NCI-H2196 treated with DMSO at 0.1 percent for 48 hours (cell line): ENCODE measurements around the gene GSTA2.
"Not testable (repeated sequence)": the region's sequence is repeated elsewhere in the genome, so short reads cannot be mapped to it uniquely, and the experiment has no call there.

ENCODE experiments used
- DNase-seq: peaks from one replicate; lab custom pipeline; 2025; ENCODE audit not compliant: unreplicated experiment; lab: John Stamatoyannopoulos, UW

GSTA2 gene

DNA sequence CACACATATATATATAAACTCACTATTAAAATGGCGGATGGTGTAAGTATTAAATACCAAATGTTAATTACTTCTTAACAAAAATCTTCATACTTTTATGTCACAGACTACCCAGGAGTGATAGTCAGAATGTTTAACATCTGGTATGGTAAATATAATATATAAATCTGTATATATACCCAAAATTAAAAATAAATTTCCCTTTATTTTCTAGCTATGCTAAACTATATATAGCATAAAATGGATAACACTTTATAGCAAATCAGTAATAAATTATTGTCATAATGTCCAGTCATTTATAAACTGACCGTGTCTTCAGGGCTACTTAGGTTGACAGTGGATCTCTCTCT, 37.1 kb downstream of the GSTA2 start:
- DNase-seq, result no peak

DNA sequence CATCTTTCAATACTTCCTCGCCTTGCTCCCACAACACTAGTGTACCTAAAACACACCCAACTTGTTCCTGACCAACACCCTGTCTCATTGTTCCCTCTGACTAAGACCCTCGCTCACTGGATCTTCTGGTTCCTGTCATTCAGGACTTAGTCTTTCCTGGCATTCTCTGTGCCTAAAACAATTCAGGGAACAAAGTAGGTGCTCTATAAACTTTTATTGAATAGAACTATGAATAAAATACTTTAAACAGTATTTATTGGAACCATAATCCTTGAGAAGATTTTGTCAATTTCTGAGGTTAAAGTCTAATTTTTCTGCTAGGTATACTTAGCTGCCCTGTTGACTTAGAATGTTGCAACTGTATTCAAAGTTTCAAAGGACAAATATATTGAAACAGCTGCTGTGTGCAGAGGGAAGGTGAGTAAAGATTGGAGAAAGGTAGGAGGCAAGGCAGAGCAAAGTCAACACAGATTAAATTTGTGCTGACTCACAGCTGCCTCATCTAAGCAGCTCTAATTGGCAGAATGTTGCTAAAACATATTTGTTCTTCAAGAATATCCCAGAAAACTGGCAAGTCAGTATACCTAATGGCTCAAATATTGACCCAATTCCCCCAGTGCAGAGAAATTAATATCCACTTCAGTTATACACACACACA, 37.6 kb downstream of the GSTA2 start:
- DNase-seq, result peak; percentile 18

DNA sequence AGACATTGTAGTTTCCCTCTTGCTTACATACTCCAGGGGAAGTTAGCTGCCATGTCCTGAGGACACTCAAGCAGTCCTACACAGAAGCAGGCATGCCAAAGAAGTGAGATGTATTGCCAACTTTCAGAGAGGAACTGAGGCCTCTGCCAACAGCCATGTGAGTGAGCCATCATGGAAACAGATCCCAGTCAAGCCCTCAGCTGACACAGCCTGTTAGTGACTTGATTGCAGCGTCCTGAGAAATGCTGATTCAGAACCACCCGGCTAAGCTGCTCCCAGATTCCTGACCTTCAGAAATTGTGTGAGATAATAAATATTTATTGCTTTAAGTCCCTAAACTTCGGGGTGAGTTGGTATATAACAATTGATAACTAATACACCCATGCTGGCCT, 38.1 kb downstream of the GSTA2 start:
- no peak for DNase-seq

DNA sequence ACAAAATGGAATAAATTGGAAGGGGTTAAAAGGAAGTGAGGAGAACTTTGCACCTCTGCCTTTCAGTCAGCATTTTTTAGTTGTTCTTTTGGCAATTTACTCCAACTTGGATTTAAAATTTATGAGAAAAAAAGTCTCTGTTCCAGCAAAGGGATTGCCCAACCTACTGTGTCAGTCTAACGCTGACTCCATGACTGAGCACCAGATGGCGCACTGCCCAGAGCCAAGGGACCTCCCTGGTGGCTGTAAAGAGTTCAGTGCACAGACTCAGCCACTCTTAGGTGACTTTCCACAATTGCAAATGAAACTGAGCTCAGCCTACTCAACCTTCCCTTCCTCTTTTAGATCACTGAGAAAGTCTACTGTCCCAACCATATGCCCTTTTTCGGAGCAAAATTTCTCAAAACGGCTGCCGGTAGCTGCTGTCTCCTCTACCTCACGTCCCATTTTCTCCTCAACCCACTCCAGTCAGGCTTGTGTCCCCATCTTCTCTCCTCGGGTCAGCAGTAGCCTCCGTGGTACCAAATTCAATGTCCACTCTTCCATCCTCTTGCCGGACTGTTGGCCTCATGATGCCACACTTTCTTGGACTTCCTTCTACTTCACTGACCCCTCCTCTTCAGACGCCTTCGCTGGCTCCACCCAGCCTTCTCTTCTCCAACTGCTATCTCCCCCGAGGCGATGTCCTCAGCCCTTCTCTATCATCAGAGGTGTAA, 38.7 kb downstream of the GSTA2 start:
- DNase-seq, result peak; percentile 49

DNA sequence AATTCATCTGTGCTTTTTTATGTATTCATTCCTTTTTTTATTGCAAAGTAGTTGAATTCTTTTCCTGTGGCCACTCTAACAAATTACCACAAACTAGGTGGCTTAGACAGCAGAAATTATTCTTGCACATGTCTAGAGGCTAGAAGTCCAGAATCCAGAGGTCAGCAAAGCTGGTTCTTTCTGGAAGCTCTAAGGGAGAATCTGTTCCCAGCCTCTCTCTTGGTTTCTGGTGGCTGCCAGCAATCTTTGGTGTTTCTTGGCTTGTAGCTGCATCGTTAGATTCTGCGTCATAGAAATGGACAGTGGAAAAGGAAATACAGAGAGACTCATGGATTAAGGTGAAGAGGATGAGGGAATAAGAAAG, 39.3 kb downstream of the GSTA2 start:
- DNase-seq, result no peak

DNA sequence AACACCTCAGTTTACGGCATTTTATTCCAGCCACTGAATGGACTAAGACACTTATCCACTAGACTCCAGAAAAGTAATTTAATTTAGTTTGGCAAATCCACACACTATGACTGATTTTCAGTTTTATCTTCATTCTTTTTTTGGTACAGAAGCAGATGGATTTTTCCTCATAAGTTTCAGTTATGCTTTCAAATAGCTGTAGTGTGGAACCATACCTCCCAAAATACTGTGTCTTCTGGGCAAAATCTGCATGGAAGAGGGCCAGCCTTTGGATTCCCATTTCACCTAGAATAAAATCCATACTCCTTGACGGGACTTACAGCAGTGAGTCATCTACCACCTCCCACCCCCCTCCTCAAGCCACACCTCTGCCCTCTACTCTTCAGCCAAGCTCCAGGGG, 43.0 kb downstream of the GSTA2 start:
- DNase-seq, result no peak

DNA sequence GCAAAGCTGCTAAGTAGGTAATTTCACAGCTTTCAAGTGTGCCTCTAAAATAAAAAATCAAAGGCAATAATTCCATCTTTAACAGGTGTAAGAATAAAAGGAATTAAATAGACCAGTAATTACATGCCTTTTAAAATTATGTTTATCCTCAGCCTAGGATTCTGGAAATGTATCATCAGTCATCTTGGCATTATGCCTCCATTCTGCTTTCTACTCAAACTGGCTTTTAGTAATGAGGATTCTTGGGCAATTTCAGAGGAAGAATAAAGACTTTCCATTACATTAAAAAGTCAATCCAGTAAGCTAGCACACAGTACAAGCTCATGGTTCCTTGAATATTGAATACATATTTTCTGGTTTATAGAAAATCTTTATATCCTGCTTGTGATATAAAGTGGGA, 44.7 kb downstream of the GSTA2 start:
- no peak for DNase-seq

DNA sequence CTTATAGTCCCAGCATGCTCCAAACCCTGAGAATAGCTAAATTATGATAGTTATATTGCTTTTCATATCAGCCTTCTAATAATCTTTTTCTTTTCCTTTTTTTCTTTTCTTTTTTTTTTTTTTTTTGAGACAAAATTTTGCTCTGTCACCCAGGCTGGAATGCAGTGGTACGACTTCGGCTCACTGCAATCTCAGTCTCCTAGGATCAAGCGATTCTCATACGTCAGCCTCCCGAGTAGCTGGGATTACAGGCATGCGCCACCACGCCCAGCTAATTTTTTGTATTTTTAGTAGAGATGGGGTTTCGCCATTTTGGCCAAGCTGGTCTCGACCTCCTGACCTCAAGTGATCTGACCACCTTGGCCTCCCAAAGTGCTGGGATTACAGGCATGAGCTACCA, 48.5 kb downstream of the GSTA2 start:
- DNase-seq, result not testable (repeated sequence)

DNA sequence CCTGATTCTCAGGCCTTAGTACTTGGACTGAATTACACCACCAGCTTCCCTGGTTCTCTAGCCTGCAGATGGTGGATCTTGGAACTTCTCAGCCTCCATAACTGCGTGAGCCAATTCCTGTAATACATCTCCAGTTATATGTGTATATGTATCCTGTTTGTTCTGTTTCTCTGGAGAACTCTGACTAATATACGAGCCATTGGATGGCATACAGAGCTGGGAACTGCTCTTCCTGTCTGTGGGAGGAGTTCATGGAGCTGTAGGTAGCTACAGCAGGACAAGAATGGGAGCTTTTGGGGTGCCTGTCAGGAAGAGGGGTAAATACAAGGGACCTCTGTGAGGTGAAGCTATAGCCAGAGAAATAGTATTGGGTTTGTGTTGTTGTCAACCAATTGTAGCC, 51.1 kb downstream of the GSTA2 start:
- no peak for DNase-seq

DNA sequence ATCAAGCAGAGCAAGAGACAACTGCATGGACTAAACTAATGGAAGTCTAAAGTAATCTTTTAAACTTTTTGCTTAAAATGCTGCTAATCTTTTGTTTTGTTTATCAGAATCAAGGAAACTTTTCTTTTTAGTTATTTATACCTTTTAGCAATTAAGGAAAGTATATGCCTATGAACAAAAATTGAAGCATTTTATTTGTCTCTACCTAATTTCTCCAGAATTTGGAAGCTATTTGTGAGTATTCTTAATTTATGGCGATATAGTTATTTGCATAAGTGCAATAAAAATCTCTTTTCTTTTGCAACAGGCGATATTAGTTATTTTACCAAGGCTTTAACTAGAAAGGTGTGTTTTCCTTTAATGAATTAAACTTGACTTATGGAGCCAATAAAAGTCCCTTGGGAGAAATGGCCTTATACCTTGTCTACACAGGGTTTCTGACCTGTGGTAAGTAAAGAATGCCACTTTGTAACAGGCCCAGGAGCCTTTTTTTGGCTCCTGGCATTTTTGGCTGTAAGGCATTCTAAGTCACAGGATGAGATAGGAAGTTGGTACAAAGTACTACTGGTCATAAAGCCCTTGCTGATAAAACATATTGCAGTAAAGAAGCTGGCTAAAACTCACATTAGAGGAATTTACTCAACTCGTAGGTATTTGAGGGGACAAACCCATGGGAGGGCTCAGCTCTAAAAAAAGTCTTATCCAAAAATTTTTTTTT, 55.2 kb downstream of the GSTA2 start:
- no peak for DNase-seq

DNA sequence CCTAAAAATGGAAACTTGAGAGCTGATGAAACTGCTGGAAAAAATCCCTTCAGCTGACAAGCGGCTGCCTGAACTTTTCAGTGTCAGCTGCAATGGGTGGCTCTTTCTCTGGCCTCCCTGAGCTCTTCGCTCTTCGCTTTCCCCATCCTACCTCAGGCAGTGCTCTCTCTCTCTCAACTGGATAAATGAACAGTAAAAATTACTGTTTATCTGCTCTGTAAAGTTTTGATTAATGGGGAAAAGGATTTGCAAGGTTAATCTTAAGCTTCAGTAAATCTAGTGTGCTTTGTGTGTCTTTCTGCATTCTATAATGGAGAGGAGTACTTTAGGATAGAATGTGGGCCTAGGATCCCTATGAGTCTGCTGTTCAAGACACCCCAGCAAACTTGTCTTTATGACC, 57.3 kb downstream of the GSTA2 start:
- DNase-seq, result no peak

DNA sequence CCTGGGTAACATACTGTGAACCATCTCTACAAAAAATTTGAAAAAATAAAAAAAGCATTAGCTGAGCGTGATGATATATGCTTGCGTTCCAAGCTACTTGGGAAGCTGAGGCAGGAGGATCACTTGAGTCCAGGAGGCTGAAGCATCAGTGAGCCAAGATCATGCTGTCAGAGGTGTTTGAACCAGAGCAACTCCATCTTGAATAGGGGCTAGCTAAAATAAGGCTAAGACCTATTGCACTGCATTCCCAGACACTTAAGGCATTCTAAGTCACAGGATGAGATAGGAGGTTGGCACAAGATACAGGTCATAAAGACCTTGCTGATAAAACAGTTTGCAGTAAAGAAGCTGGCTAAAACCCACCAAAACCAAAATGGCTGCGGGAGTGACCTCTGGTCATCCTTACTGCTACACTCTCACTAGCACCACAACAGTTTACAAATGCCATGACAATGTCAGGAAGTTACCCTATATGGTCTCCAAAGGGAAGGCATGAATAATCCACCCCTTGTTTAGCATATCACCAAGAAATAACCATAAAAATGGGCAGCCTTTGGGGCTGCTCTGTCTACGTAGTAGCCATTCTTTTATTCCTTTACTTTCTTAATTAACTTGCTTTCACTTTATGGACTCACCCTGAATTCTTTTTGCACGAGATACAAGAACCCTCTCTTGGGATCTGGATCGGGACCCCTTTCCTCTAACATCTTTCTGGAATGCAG, 58.3 kb downstream of the GSTA2 start:
- DNase-seq, result not testable (repeated sequence)

DNA sequence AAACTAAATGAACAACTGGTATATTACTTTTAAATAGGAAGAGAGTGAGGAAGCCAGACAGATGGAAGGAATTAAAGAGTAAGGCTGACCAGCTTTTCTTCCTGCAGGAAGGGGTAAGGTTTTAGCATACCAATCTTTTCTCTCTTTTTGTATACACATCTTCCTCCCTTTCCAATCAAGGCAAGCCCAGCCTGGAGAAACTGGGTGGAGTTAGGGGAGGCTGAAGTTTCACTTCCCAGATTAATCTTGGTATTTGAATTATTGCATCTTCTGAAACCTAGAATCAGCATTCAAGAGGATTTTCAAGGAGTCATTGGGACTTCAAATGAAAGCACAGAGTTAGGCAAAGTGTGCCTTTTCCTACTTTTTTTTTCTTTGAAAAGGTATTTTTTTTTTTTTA, 59.2 kb downstream of the GSTA2 start:
- DNase-seq, result no peak
